HCT116 (cell line): ENCODE results near the gene CYP2E1. TPM values are rescaled to one million over a fixed set of nuclear protein-coding genes. Genes with fewer than 3 reads are reported as not detected.

Experiments
- ATAC-seq: fragments of 200-7000 bp; cut with Tn5 transposase; 2 replicates; pipeline ENCODE4 v1.9.1; 2020; ENCODE audit warnings: mild to moderate bottlenecking, moderate library complexity
- BruUV-seq: library from RNA; stranded (reverse); fragments of 400-500 nt; replicated peaks from 2 replicates; lab custom pipeline; 2021; lab: Mats Ljungman, UMichigan
- CTCF ChIA-PET: fragments of 300-600 bp; sonication (Branson Sonifier 250); formaldehyde crosslinking; loops from one replicate; lab custom pipeline; 2021; ENCODE audit warnings: antibody characterized with exemption; lab: Charles Lee
- POLR2A ChIA-PET: fragments of 300-600, 350-600 bp; sonication (Branson Sonifier 250); formaldehyde crosslinking; loops from one replicate; lab custom pipeline; 2021; ENCODE audit warnings: antibody characterized with exemption; lab: Charles Lee
- RAD21 ChIA-PET, 2 experiments: fragments of 300-600 bp; sonication (Branson Sonifier 250); formaldehyde crosslinking; loops; one replicate each; lab custom pipeline; 2023; ENCODE audit warnings: low total read pairs in 2 of 2; ENCODE audit not compliant: uncharacterized antibody in 2 of 2, unreplicated experiment in 2 of 2, low non-redundant PET in 1 of 2; lab: Charles Lee
- DNase-seq: peaks from one replicate; pipeline ENCODE4 v3.0.0-alpha.2; 2010; ENCODE audit warnings: low read depth, low spot score
- H2AFZ ChIP-seq: fragments of 200-600 bp; shearing (Covaris generic), sonication (generic); 2 replicates; pipeline ENCODE4 v1.6.1; 2017; ENCODE audit warnings: low read depth, mixed run types, mixed read lengths, antibody characterized with exemption, low read length; ENCODE audit not compliant: poor library complexity, severe bottlenecking
- H3K27ac ChIP-seq: 2 replicates; pipeline ENCODE4 v1.5.1; 2012; ENCODE audit warnings: low read depth, low read length
- H3K27me3 ChIP-seq: fragments of 200-600 bp; sonication (generic); 2 replicates; pipeline ENCODE4 v1.6.1; 2016; ENCODE audit warnings: mixed run types, low read length, mixed read lengths; ENCODE audit not compliant: insufficient read depth
- H3K36me3 ChIP-seq, 2 experiments: fragments of 200-500 bp in 1 of 2; fragments of 200-600 bp in 1 of 2; sonication (Bioruptor generic) in 1 of 2; sonication (generic) in 1 of 2; 2 replicates each; pipeline versions ENCODE4 v1.5.1 to v1.6.1; 2014 to 2016; ENCODE audit warnings: low read length in 2 of 2, inconsistent platforms in 1 of 2, mixed read lengths in 1 of 2, mixed run types in 1 of 2; ENCODE audit not compliant: insufficient read depth in 2 of 2, control insufficient read depth in 1 of 2
- H3K4me1 ChIP-seq, 2 experiments: fragments of 200-600 bp in 1 of 2; sonication (generic) in 1 of 2; 2 replicates each; pipeline versions ENCODE4 v1.5.1 to v1.6.1; 2012 to 2017; ENCODE audit warnings: low read length in 2 of 2, inconsistent platforms in 1 of 2, mild to moderate bottlenecking in 1 of 2, mixed read lengths in 1 of 2, mixed run types in 1 of 2, moderate library complexity in 1 of 2; ENCODE audit not compliant: insufficient read depth in 2 of 2, control insufficient read depth in 1 of 2
- H3K4me2 ChIP-seq: fragments of 200-600 bp; sonication (generic); 2 replicates; pipeline ENCODE4 v1.6.1; 2017; ENCODE audit warnings: mixed run types, low read length, mixed read lengths
- H3K4me3 ChIP-seq, 2 experiments: fragments of 200-600 bp in 1 of 2; sonication (generic) in 1 of 2; replicated peaks in 1 of 2; 2 replicates each; pipeline ENCODE4 v1.5.1; 2011 to 2016; ENCODE audit warnings: low read length in 2 of 2, control low read depth in 1 of 2, low read depth in 1 of 2, mild to moderate bottlenecking in 1 of 2, mixed read lengths in 1 of 2, mixed run types in 1 of 2
- H3K79me2 ChIP-seq: fragments of 200-600 bp; sonication (generic); 2 replicates; pipeline ENCODE4 v1.6.1; 2017; ENCODE audit warnings: mild to moderate bottlenecking, mixed run types, low read length, moderate library complexity, mixed read lengths; ENCODE audit not compliant: insufficient read depth
- H3K9ac ChIP-seq: fragments of 200-600 bp; sonication (generic); 2 replicates; pipeline ENCODE4 v1.6.1; 2016; ENCODE audit warnings: low read length, mixed read lengths
- H3K9me2 ChIP-seq: fragments of 200-600 bp; sonication (generic), shearing (Covaris generic); 2 replicates; pipeline ENCODE4 v1.6.1; 2017; ENCODE audit warnings: mixed run types, mild to moderate bottlenecking, moderate library complexity; ENCODE audit not compliant: insufficient read depth
- H3K9me3 ChIP-seq, 2 experiments: fragments of 200-500 bp in 1 of 2; fragments of 200-600 bp in 1 of 2; sonication (Bioruptor generic) in 1 of 2; sonication (generic) in 1 of 2; 2 replicates each; pipeline ENCODE4 v1.6.1; 2014 to 2017; ENCODE audit warnings: low read length in 2 of 2, mixed read lengths in 2 of 2, inconsistent platforms in 1 of 2, low read depth in 1 of 2, mild to moderate bottlenecking in 1 of 2, mixed run types in 1 of 2, moderate library complexity in 1 of 2; ENCODE audit not compliant: control insufficient read depth in 1 of 2, insufficient read depth in 1 of 2
- H4K20me1 ChIP-seq: fragments of 200-600 bp; sonication (generic), shearing (Covaris generic); 2 replicates; pipeline ENCODE4 v1.6.1; 2017; ENCODE audit warnings: mixed run types, mild to moderate bottlenecking, moderate library complexity; ENCODE audit not compliant: insufficient read depth
- CBX3 ChIP-seq: IDR thresholded peaks from 2 replicates; pipeline ENCODE4 v1.6.1; 2012; ENCODE audit warnings: low read depth
- EGR1 ChIP-seq: IDR thresholded peaks from 2 replicates; pipeline ENCODE4 v1.6.1; 2012; ENCODE audit warnings: low read depth
- ELF1 ChIP-seq: IDR thresholded peaks from 2 replicates; pipeline ENCODE4 v1.6.1; 2012; ENCODE audit warnings: low read depth, borderline replicate concordance
- EZH2 ChIP-seq: fragments of 200-600 bp; sonication (generic); IDR thresholded peaks from 2 replicates; pipeline ENCODE4 v1.6.1; 2017; ENCODE audit warnings: antibody characterized with exemption, mixed run types
- FOSL1 ChIP-seq: IDR thresholded peaks from 2 replicates; pipeline ENCODE4 v1.6.1; 2012; ENCODE audit warnings: low read depth
- RAD21 ChIP-seq: IDR thresholded peaks from 2 replicates; pipeline ENCODE4 v1.6.1; 2012; ENCODE audit warnings: low read depth, mild to moderate bottlenecking
- SIN3A ChIP-seq: IDR thresholded peaks from 2 replicates; pipeline ENCODE4 v1.6.1; 2012; ENCODE audit warnings: low read depth
- YY1 ChIP-seq: IDR thresholded peaks from 2 replicates; pipeline ENCODE4 v1.6.1; 2011; ENCODE audit warnings: low read length, low read depth, moderate library complexity, mild to moderate bottlenecking; ENCODE audit not compliant: insufficient replicate concordance; ENCODE audit errors: extremely low read depth
- intact Hi-C: fragments of 100-400 bp; cut with micrococcal nuclease; formaldehyde crosslinking; loops from 2 replicates; pipeline ENCODE4 v1.10.0; 2022
- total RNA-seq: library from RNA; stranded (reverse); gene quantifications from one replicate; pipeline ENCODE4 v1.2.1, GENCODE V29; 2021; ENCODE audit not compliant: unreplicated experiment
- TF ChIP-seq, protein P1 (sequence below): IDR thresholded peaks from 2 replicates; pipeline ENCODE4 v1.6.1; 2012

CYP2E1 gene
- total RNA-seq, 1 experiment from 2014 or later = 1.5 TPM

DNA sequence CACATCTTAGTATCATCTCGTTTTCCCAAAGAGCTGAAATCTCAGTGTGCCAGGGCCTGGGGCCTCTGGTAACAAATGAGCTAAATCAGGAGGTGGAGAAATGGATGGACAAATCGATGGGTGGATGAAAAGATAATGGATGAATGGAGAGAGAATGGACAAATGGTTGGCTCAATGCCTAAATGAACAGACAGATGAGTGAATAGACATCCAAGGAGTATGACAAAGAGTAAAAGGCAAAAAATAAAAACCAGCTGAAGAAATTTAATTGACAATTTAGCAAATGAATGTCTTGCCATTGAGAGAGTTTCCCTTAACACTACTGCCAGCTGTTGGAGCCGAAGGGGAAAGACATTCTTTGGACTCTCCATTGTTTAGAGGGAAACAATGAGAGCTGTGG lies 30.2 kb downstream of the CYP2E1 start:
- no peak overlapping the region for H3K9ac ChIP-seq
- H4K20me1 ChIP-seq = no peaks in the 10 kb centered on the region
- H3K27me3 ChIP-seq = no peaks in the 10 kb centered on the region
- H3K4me3 ChIP-seq = no peak overlapping the region
- no peak overlapping the region for H3K27ac ChIP-seq
- ATAC-seq (no peak), DNase-seq (no peak)
- H3K4me2 ChIP-seq = no peak overlapping the region
- intact Hi-C loops = no loop called here
- H3K36me3 ChIP-seq = no peaks in the 10 kb centered on the region
- RAD21 ChIA-PET = no interaction called here
- no TSS peak for BruUV-seq
- H3K4me1 ChIP-seq = no peaks in the 10 kb centered on the region
- H2AFZ ChIP-seq = no peak overlapping the region
- no peaks in the 10 kb centered on the region for H3K79me2 ChIP-seq
- no peaks in the 10 kb centered on the region for H3K9me2 ChIP-seq
- H3K9me3 ChIP-seq = no peaks in the 10 kb centered on the region
- CTCF ChIA-PET = no interaction called here
- POLR2A ChIA-PET = no interaction called here
- TF ChIP-seq ELF1 (no peak), RAD21 (peak; percentile 17; the same call in 1 of the 2 replicates)
- TF ChIP-seq, all 23 proteins: peak for 1

DNA sequence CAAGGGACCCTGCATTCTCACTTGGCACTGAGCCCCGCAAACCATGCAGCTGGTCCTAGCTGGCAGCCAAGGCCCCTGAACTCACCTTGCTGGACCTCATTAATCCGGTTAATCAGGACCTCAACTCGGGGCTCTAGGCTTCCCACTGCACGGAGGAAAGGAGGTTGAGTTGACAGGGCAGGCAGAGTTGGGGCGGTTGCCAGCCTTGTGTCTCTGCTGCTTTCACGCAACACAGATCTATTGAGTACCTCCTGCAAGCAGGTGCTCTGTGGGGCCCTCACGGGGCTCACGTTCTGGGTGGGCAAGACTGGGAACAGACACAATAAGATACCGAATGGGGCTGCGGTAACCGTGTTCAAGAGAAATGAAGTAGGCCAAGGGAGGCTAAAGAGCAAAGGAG lies 32.1 kb downstream of the CYP2E1 start:
- ATAC-seq (no peak), DNase-seq (no peak)
- no peaks in the 10 kb centered on the region for H3K36me3 ChIP-seq
- no peak overlapping the region for H3K27ac ChIP-seq
- H2AFZ ChIP-seq = no peak overlapping the region
- ChIA-PET POLR2A (no interaction called here), CTCF (no interaction called here), RAD21 (no interaction called here)
- H4K20me1 ChIP-seq = no peaks in the 10 kb centered on the region
- H3K4me3 ChIP-seq = no peak overlapping the region
- no peak for TF ChIP-seq FOSL1
- H3K9ac ChIP-seq = no peak overlapping the region
- intact Hi-C loops = no loop called here
- H3K4me2 ChIP-seq = no peak overlapping the region
- H3K4me1 ChIP-seq = no peaks in the 10 kb centered on the region
- H3K9me2 ChIP-seq = no peaks in the 10 kb centered on the region
- no peaks in the 10 kb centered on the region for H3K27me3 ChIP-seq
- H3K9me3 ChIP-seq = no peaks in the 10 kb centered on the region
- H3K79me2 ChIP-seq = no peaks in the 10 kb centered on the region
- no TSS peak for BruUV-seq

DNA sequence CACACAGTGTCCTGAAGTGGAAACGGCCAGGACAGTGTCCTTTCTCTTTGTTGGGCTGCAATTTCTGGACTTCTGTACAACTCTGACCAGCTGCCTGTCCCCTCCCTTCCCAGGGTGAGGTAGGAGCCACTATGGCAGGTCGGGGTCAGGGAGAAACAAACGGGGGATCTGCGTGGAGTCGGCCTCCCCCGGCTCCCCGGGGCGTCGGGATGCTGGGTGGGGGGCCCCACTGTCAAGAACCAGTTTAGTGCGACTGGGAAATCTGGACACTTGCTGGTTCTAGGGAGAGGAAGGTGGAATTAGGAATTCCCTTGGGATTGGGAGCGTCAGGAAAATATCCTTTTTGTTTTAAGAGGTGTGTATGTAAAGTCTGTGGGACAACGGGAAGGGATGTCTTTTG lies 37.7 kb downstream of the CYP2E1 start:
- Histone ChIP-seq H2AFZ (no peak overlapping the region), H3K36me3 (no peaks in the 10 kb centered on the region), H3K9ac (no peak overlapping the region), H3K9me2 (no peaks in the 10 kb centered on the region), H3K9me3 (no peaks in the 10 kb centered on the region), H3K27me3 (no peaks in the 10 kb centered on the region), H3K27ac (no peak overlapping the region), H3K79me2 (no peaks in the 10 kb centered on the region), H3K4me2 (no peak overlapping the region), H3K4me3 (no peak overlapping the region), H4K20me1 (no peaks in the 10 kb centered on the region), H3K4me1 (no peaks in the 10 kb centered on the region)
- TF ChIP-seq EZH2 (no peak), EGR1 (no peak), SIN3A (no peak), CBX3 (no peak), YY1 (no peak)
- TF ChIP-seq, protein P1, sequence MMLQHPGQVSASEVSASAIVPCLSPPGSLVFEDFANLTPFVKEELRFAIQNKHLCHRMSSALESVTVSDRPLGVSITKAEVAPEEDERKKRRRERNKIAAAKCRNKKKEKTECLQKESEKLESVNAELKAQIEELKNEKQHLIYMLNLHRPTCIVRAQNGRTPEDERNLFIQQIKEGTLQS = no peak
- DNase-seq (no peak), ATAC-seq (no peak)
- RAD21 ChIA-PET = no interaction called here
- BruUV-seq = no TSS peak
- intact Hi-C loops = no loop called here
- CTCF ChIA-PET = no interaction called here
- POLR2A ChIA-PET = no interaction called here
